GM12878 (cell line): ENCODE measurements around the gene CORO2B.
"Not testable (repeated sequence)": the region's sequence is repeated elsewhere in the genome, so short reads cannot be mapped to it uniquely, and the experiment has no call there.

ENCODE experiments used
- TF ChIP-seq, protein P1 (sequence below), 3 experiments: IDR thresholded peaks in 2 of 3; conservative IDR thresholded peaks in 1 of 3; 2 replicates each; pipeline ENCODE4 v1.5.1; 2011; ENCODE audit warnings: low read depth in 3 of 3, low read length in 3 of 3, mild to moderate bottlenecking in 3 of 3, control low read depth in 2 of 3, moderate library complexity in 2 of 3, inconsistent platforms in 1 of 3, mixed read lengths in 1 of 3; ENCODE audit not compliant: control insufficient read depth in 2 of 3, insufficient read depth in 1 of 3; ENCODE audit errors: extremely low read depth in 1 of 3
- TF ChIP-seq, protein P2 (sequence below): fragments of 450-650 bp; IDR thresholded peaks from 2 replicates; pipeline ENCODE4 v1.6.1; 2014; ENCODE audit warnings: mild to moderate bottlenecking

DNA sequence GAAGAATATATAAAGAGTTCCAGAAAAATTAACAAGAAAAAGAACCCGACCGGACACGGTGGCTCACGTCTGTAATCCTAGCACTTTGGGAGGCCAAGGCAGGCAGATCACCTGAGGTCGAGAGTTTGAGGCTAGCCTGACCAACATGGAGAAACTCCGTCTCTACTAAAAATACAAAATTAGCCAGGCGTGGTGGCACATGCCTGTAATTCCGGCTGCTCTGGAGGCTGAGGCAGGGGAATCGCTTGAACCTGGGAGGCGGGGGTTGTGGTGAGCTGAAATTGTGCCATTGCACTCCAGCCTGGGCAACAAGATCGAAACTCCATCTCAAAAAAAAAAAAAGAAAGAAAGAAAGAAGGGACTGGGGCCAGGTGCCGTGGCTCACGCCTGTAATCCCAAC is 68.6 kb downstream of the CORO2B start:
- TF ChIP-seq, protein P1, sequence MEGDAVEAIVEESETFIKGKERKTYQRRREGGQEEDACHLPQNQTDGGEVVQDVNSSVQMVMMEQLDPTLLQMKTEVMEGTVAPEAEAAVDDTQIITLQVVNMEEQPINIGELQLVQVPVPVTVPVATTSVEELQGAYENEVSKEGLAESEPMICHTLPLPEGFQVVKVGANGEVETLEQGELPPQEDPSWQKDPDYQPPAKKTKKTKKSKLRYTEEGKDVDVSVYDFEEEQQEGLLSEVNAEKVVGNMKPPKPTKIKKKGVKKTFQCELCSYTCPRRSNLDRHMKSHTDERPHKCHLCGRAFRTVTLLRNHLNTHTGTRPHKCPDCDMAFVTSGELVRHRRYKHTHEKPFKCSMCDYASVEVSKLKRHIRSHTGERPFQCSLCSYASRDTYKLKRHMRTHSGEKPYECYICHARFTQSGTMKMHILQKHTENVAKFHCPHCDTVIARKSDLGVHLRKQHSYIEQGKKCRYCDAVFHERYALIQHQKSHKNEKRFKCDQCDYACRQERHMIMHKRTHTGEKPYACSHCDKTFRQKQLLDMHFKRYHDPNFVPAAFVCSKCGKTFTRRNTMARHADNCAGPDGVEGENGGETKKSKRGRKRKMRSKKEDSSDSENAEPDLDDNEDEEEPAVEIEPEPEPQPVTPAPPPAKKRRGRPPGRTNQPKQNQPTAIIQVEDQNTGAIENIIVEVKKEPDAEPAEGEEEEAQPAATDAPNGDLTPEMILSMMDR (IDR thresholded peaks at IDR 0.05 in 2 of 3, conservative IDR thresholded peaks at IDR 0.05 in 1 of 3; ENCODE audit: control insufficient read depth in 2 of 3, extremely low read depth in 1 of 3, insufficient read depth in 1 of 3, low read depth in 3 of 3, low read length in 3 of 3), result not testable (repeated sequence)
- TF ChIP-seq, protein P2, sequence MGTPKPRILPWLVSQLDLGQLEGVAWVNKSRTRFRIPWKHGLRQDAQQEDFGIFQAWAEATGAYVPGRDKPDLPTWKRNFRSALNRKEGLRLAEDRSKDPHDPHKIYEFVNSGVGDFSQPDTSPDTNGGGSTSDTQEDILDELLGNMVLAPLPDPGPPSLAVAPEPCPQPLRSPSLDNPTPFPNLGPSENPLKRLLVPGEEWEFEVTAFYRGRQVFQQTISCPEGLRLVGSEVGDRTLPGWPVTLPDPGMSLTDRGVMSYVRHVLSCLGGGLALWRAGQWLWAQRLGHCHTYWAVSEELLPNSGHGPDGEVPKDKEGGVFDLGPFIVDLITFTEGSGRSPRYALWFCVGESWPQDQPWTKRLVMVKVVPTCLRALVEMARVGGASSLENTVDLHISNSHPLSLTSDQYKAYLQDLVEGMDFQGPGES, result not testable (repeated sequence)
